Measurements from ENCODE around the gene VLDLR.
A peak's percentile ranks its signal among the peaks of the same experiment; 100 is the strongest.

VLDLR gene

DNA sequence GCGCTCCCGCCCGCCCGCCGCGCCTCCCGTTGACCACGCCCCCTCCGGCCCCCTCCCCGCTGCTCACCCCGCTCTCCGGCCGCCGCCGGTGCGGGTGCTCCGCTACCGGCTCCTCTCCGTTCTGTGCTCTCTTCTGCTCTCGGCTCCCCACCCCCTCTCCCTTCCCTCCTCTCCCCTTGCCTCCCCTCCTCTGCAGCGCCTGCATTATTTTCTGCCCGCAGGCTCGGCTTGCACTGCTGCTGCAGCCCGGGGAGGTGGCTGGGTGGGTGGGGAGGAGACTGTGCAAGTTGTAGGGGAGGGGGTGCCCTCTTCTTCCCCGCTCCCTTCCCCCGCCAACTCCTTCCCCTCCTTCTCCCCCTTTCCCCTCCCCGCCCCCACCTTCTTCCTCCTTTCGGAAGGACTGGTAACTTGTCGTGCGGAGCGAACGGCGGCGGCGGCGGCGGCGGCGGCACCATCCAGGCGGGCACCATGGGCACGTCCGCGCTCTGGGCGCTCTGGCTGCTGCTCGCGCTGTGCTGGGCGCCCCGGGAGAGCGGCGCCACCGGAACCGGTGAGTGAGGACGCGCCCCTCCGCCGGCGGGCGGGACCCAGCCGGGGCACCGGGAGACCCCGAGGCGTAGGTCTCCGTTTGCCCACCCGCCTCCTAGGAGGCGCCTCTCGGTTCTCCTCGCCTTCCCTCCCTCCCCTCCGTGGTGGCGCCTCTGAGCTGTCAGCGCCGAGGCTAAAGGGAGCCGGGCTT is at the start of gene VLDLR:
TSS of gene VLDLR (plus strand) at position 66 of the 739 bp plus-strand sequence. CDS start at position 469, 403 bp downstream.
- DNase-seq: peak; percentile 23

DNA sequence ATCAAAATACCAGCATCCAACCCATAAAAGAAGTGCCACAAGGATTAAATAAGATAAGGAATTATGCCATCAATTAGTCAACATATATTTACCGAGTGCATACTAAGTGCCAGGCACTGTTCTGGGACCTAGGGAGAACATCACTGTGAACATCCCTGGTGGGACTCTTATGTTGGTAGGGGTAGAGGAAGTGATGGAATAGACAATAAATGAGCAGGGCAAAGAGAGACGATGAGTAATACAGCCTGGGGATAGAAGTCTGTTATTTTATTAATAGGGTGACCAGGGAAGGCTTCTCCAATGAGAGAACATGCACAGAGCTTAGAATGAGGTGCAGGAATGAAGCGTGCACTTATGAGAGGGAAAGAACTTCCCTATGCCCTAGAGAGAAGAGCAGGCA is 47.4 kb upstream of the VLDLR start:
- no peak for DNase-seq

DNA sequence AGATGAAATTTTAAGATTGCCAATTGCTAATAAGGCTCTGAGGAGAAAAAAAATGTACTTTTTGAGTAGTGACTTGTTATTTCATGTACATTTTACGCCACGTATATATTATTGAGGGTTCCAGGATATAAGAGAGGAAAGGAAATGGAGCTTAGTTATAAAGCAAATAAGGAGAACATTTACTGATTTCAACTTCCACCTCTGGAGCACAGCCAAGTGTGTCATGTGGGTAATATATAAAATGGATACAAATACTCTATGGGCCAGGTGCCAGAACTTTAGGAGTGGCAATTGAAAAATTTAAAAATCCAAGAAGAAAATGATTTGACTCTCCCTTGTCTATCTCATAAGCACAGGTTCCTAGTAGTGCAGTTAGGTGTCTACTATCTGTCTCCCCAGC is 45.0 kb upstream of the VLDLR start:
- DNase-seq: no peak

DNA sequence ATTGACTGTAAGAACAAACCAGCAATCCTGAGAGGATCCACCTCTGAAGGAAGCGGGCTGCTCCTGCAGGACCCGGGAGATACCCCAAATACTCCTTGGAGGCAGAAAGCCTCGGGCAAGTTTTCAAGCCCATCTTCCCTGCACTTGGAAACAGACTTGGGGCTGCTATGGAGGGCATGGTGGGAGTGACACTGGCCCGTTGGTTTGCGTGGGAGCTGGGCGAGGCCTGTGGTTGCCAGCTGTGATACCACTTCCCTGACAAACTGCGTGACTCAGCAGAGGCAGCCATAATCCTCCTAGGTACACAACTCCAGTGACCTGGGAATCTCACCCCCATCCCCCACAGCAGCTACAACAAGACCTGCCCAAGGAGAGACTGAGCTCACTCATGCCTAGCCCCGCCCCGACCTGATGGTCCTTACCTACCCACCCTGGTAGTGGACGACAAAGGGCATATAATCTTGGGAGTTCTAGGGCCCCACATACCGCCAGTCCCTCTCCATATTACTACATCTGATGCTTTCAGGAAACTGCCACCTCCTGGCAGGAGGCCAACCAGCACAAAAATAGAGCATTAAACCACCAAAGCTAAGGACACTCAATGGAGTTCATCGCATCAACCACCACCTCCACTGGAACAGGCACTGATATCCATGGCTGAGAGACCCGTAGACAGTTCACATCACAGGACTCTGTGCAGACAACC is 38.1 kb upstream of the VLDLR start:
- DNase-seq: no peak

DNA sequence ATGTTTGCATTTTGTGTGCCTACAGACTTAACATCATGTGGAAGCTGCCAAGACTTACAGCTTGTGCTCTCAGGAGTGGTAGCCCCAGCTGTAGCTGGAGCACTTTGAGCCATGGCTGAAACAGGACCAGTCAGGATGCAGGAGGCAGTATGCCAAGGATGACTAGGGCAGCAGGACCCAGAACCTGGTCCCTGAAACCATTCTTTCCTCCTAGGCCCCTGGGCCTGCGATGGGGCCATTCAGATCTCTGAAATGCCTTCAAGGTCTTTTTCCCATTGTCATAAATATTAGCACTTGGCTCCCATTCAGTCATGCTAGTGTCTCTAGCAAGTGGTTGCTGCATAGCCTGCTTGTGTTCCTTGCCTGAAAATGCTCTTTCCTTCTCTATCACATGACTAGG is 29.6 kb upstream of the VLDLR start:
- DNase-seq: no peak

DNA sequence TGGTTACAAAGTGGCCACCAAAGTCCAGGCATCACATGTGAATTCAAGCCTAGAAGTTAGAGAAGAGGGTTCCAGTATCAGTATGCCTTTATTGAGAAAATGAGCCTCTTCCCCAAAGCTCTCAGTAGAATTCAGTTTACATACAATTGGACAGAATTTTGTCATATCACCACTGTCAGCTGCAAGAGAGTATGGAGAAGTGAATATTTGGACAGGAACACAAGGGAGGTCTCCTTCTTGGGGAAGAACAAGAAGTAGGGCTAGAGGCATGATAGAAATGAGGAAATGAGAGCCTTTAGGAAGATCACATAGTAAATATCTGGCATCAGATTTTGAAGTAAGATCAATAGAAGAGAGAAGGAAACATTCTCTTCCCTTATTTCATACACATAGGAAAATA is 27.8 kb upstream of the VLDLR start:
- DNase-seq: no peak

DNA sequence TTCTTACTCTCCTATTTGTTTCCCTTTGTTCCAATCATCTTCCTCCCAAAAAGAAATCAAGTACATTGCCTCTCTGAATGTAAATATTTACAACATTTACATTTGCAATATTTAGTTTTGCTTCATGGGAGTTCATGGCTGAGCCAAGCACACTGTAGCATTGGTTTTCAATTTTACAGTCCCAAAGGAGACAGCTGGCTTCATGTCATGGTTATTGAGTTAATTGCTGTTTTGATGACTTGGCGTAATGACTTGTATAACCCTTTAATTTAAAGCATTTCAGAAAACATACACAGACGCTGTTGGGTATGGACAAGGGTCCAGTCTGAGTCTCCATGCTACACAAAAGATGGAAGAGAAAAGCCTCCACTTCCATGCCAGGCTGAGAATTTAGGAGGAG is 25.6 kb upstream of the VLDLR start:
- no peak for DNase-seq

DNA sequence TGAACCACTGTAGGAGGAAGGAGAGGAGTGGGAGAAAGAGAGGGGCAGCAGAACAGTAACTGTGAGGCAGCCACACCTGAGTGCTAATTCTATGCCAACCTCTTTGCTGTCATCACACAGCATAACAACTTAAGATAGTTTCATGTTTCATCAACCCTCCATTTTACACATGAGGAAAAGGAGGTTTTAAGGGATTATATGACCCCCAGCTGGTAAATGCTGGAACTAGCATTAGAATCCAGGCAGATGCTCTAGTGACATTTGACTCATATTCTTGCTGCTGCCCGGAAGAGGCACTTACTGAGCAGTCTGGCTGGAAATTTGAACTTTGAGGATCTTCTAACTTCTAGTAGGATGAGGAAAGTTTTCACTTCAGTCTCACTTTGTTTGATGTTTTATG is 24.1 kb upstream of the VLDLR start:
- no peak for DNase-seq

DNA sequence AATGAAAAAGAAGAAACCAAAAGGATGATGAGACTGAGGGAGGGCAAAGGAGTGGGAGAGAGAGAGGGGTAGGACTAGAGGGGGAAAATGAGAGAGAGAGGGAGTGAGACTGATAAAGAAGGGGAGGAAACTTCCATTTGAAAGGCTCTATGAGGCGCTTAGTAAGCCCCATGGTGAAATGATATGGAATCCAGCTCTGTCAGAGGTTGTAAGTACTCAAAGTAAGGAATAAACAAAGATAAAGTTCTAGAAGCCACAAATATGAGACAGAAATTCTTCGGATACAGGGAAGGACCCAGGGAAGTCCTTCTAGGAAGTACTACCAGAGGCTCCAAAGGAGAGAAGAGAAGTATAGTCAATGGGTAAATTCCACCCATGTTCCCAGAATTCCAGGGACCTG is 21.7 kb upstream of the VLDLR start:
- DNase-seq: no peak

DNA sequence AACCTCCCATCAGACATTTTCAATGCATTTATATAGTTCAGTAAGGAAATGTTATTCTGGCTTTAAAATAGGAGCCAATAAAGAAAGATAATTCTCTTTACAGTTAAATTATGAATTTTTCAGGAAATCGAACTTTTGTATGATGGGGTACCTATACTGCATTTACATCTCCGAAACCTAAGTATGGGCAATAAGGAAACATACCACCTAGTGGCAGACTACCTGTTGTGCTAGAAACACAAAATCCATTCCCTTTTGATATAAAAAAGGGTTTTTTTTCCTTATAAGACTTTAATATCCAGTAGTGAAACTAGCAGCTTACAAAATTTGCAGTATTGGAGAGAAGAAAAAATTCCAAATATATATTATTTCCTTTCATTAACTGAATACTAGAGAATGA is 21.3 kb upstream of the VLDLR start:
- no peak for DNase-seq

DNA sequence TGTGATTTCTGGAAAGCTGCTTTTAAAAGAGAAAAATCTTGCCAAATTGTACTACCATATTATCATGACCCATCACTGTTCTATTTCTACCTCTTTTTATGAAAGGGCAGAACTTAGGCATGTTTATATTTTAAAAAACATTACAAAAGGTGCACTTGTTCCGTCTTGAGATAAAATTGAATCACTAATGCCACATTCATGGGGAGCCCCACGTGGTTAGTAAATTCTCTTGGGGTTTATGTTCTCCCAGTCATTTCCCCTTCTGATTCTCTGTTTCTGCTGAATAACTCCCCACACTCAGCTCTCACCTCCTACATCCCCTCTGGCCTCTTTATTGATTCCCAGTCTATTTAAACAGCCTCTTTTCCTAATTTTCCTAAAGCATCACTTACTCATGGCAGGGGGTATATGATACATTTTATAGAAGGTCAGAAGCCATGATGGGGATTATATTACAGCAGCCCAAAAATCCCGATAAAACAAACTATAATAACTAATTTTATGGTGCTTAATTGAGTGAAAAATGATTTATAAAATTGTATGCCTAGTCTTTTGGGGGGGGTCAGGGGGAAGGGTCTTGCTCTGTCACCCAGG is 19.7 kb upstream of the VLDLR start:
- no peak for DNase-seq

DNA sequence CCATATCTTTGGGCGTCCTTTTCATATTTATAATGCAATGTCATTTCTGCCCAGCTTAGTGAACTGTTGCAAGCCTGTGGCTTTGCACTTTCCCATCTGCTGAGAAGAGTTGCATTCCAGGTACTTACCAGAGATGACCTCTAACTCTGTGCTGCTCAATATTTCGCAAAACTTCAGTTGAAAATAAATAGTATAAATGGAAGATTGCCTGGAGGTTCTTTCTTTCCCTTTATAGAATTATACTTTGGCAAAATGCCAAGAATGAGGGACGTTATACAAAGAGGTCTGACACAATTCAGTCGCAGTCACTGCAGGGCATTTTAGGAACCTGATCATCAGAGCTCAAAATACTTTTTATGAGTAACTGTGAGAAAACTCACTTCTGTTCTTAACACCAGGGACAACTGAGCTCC is 18.9 kb upstream of the VLDLR start:
- DNase-seq: no peak

DNA sequence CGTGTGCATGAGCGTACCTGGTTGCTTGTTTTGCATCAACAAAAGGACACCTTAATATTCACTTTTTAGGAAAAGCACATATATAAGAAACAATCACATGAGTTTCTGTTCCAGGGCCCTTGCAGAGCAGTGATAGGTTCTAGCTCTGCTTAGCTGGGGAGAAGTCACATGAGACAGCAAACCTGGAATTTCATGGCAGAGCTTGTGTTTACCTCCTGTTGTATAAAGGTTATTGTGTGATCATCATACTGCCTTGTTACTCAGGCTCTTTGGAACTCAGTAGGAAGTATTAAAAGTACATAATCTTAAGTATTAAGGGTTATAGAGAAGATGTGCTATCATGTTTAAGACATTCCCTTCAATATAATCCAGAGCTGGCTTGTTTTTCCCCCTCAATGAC is 18.0 kb upstream of the VLDLR start:
- no peak for DNase-seq

DNA sequence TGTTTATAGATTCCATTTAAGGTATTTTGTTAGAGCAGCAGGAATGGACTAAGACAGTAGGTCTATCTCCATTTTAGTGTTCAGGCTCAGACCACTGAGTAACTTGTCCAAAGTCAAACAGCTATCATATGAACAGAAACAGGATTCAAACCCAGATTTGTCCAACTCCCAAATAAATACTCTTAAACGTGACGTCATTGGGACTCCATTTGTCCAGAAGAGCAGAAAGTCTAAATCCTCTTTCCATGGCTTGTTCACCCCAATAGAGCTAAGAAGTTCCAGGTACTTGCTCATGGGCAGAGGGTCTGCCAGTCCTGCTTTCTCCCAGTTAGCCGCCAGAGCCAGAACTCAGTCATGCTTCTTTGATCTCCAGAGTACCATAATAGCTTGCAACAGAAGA is 16.3 kb upstream of the VLDLR start:
- no peak for DNase-seq

DNA sequence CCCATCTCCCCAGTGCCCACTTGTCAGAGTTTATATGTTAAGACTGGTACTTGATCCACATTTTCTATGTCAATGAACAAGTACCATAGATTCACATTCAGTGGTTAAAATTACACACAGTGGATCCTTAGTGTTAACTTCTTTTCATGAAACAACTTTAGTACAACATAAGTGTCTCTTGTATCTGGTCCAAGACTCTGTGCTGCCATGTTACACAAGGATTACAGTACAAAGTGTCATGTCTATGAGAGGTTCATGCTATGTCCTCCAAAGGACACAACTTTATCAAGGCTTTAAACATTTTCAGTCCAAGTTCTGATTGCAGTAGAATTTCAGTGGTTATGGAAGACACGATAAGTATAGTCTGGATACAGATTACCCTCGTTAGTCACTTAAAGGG is 13.3 kb upstream of the VLDLR start:
- no peak for DNase-seq

DNA sequence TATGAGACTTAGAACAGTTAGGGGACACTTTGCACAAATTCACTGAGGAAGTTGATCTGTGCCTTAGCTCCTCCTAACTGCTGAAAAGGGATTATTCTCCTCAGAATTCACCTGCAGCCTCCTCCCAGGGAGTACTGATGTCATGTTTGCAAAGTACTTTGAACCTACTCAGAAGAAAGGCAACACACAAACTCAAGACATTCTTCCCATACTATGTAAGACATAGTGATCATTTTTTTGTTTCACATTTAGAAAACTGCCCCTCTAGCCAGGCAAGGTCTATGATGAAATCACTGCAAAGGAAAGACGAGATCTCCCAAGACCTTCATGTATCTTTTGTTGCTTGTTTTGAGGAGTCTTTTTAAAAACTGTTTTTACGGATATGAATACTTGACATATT is 10.6 kb upstream of the VLDLR start:
- no peak for DNase-seq

DNA sequence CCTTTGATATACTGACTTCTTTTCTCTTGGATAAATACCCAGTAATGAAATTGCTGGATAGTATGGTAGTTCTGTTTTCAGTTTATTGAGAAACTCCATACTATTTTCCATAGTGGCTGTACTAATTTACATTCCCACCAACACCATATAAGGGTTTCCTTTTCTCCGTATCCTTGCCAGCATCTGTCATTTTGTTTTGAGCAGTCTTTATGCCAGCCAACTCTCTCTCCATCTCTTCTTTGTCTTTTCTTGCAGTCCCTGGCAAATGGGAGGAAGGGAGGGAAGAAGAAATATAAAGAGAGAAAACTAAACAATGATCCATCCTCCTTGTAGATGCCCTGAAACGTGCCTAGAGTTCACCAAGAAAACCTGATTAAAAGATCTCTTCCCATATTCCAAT is 9.6 kb upstream of the VLDLR start:
- DNase-seq: no peak

DNA sequence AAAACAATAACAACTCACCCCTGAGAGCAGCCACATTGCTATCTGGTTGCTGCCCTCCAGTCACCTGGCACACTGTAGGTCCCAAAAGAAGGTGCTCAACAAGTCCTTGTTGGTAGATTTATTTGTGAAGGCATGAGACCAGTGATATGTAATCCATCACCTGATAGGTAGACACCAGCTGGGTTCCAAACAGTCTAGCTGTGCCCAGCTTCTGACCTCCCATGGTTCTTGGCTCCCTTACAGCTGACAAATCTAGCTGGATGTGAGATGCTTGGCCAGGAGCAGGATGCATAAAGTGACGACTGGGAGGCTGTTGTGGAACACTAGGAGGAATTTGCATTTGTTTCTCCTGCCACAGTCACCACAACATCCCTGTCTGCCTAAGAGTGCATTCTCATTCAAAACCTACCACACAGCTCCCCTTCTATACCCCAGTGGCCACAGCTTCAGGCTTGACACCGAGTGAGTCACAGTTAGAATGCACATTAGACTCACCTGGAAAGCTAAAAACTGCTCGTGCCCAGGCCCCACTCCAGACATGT is 7.8 kb upstream of the VLDLR start:
- no peak for DNase-seq

DNA sequence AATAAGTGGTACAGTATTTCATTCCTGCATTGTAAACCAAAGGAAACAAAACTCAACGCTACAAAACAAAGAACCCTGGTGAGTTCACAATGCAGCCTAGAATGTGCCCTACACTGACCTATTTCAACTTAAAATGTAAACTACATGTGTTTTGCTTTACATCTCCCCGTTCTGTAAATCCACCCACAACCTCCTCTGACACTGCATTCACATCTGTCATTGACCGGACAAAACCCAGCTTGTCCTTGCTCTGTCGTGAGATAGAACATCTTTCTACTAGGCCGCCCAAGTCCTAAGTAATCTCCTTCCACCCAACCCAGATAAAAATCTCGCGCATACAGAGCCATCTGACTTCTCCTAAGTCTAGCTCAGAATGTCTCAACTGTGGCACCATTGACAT is 6.1 kb upstream of the VLDLR start:
- DNase-seq: no peak

DNA sequence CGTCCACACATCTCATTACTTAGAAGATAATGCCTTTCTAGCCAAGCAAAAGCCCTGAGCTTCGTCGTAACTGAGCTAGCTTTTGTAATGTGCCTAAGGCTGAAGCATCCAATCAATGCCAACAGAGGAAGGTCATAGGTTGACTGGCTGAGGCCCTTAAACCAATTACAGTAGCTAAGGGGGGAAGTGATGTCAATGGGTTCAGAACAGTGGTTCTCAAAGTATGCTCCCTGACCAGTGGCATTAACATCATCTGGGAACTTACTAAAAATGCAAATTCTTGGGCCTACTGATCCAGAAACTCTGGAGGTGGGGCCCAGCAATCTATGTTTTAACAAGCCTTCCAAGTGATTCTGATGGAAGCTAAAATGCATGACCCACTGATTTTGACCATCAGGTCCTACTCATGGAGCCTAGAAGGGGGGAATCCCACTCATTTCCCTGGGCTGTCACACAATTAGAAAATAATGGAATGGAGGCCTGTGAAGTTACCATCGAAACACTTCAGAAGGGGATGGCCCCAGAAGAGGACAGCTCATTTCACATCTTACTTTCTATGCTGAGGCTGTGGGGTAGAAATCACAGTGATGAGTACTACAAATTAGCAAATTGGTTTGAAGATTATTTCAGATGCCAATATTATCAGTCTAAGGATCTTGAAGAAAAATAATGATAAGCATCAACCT is 4.8 kb upstream of the VLDLR start:
- DNase-seq: no peak

DNA sequence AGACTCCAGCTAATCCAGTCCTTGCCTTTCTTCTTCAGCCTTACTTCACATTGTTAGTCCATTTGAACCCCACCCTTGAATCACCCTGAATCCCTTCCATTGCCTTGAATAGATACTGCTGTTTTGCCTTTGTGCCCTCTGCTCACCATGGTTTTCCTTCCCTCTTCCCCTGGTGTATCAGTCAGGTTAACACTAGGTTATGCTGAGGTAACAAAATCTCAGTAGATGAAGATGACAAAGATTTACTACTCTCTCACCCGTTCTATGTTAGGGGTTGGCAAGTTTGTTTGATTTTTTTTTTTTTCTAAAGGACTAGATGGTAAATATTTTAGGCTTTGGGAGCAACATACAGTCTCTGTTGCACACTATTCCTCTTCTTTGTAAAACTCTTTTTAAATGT is 3.3 kb upstream of the VLDLR start:
- no peak for DNase-seq

DNA sequence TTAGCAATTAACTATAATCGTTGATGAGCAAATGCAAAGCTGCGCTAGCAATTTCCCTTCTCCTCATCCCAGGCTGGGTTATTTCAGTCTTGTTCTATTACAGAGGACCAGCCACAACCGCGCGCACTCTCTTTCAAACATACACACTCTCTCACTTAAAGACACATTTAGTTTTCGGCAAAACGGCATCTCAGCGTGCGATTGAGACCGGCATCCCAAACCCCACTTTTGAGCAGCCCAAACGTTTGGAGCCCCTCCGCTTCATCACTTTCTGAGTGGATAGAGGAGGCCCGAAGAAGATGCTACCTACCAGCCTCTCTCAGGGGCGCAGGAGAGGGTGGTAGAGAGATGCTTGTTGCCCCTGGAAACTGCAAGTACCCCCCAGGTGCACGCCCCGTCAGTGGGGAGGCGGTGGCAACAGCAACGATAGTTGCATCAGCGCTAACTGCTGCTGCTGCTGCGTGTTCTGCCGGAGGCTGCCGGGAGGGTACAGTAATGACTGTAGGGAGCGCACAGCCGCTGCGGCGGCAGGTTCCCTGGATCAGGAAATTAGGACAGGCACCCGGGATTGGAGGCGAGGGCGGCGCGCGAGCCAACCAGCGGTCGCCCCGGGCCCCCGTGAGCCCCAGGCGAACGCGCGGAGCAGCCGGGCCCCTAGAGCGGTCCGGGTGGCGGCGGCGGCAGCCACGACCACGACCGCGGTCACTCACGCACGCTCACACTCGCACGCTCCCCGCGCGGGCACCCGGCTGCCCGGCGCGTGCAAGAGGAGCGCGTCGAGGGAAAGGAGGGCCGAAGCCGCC is 467 bp upstream of the VLDLR start:
- peak; percentile 23 for DNase-seq
